K562 (cell line): Measurements from ENCODE around the gene B4GALT5. TPM values are rescaled to one million over a fixed set of nuclear protein-coding genes. Genes with fewer than 3 reads are reported as not detected.
"Not testable (repeated sequence)": the region's sequence is repeated elsewhere in the genome, so short reads cannot be mapped to it uniquely, and the experiment has no call there.

Experiments used
- ATAC-seq: fragments of 200-7000 bp; cut with Tn5 transposase; 3 replicates; pipeline ENCODE4 v1.9.1; 2020; ENCODE audit warnings: moderate library complexity
- BruUV-seq: library from RNA; stranded (reverse); fragments of 400-500 nt; replicated peaks from 2 replicates; lab custom pipeline; 2021; lab: Mats Ljungman, UMichigan
- CTCF ChIA-PET: fragments of 300-600 bp; formaldehyde crosslinking; extraction: SDS; loops from one replicate; lab custom pipeline; 2021; ENCODE audit warnings: low intra/inter-chr PET ratio; lab: Yijun Ruan, JAX
- POLR2A ChIA-PET: fragments of 300-600, 350-650 bp; sonication (Branson Sonifier 250); formaldehyde crosslinking; extraction: SDS; loops from one replicate; lab custom pipeline; 2021; ENCODE audit warnings: antibody characterized with exemption, inconsistent platforms; lab: Yijun Ruan, JAX
- DNase-seq, 4 experiments: peaks; one replicate each; pipeline versions ENCODE4 v3.0.0 to v3.0.0-alpha.2; 2011 to 2018; ENCODE audit warnings: low spot score in 3 of 4, mixed read lengths in 3 of 4; ENCODE audit errors: extremely low read depth in 1 of 4
- FAIRE-seq: peaks from 2 replicates; lab custom pipeline; 2011; peaks lifted over from hg19 to GRCh38; lab: Jason Lieb, UNC
- H2AFZ ChIP-seq: 2 replicates; pipeline ENCODE4 v1.6.0; 2011; ENCODE audit warnings: low read depth, low read length, control low read depth, inconsistent platforms
- H3K27ac ChIP-seq: fragments of 200-600 bp; 3 replicates; pipeline ENCODE4 v1.8.0; 2011; ENCODE audit warnings: low read depth, mild to moderate bottlenecking, control low read depth, inconsistent platforms, low read length, moderate library complexity, mixed read lengths; ENCODE audit errors: extremely low read depth
- H3K27me3 ChIP-seq, 2 experiments: fragments of 300-600 bp in 1 of 2; 2 replicates in 1 of 2; 3 replicates in 1 of 2; pipeline versions ENCODE4 v1.6.0 to v1.8.0; 2011; ENCODE audit warnings: inconsistent platforms in 2 of 2, low read length in 2 of 2, mild to moderate bottlenecking in 1 of 2, mixed read lengths in 1 of 2, moderate library complexity in 1 of 2; ENCODE audit not compliant: control insufficient read depth in 2 of 2, insufficient read depth in 2 of 2
- H3K36me3 ChIP-seq: fragments of 300-600 bp; 3 replicates; pipeline ENCODE4 v1.8.0; 2011; ENCODE audit warnings: mild to moderate bottlenecking, low read length, inconsistent platforms; ENCODE audit not compliant: control insufficient read depth, insufficient read depth
- H3K4me1 ChIP-seq, 2 experiments: fragments of 200-600 bp in 1 of 2; replicated peaks in 1 of 2; 2 replicates in 1 of 2; 3 replicates in 1 of 2; pipeline versions ENCODE4 v1.5.1 to v1.8.0; 2011; ENCODE audit warnings: inconsistent platforms in 2 of 2, low read length in 2 of 2, mild to moderate bottlenecking in 1 of 2, mixed read lengths in 1 of 2, moderate library complexity in 1 of 2; ENCODE audit not compliant: control insufficient read depth in 2 of 2, insufficient read depth in 2 of 2
- H3K4me2 ChIP-seq: 2 replicates; pipeline ENCODE4 v1.6.1; 2011; ENCODE audit warnings: low read length, control low read depth, inconsistent platforms, mixed read lengths; ENCODE audit not compliant: insufficient read depth
- H3K4me3 ChIP-seq: fragments of 200-600 bp; sonication (generic), shearing (Covaris generic); 2 replicates; pipeline ENCODE4 v1.5.1; 2016; ENCODE audit warnings: control low read depth, inconsistent platforms
- H3K79me2 ChIP-seq: fragments of 200-600 bp; 3 replicates; pipeline ENCODE4 v1.8.0; 2011; ENCODE audit warnings: low read length, inconsistent platforms; ENCODE audit not compliant: control insufficient read depth, insufficient read depth
- H3K9ac ChIP-seq, 2 experiments: 2 replicates each; pipeline versions ENCODE4 v1.6.0 to v1.6.1; 2011; ENCODE audit warnings: low read depth in 2 of 2, low read length in 2 of 2, control low read depth in 1 of 2, inconsistent platforms in 1 of 2, mild to moderate bottlenecking in 1 of 2, mixed read lengths in 1 of 2; ENCODE audit not compliant: insufficient read depth in 1 of 2
- H3K9me1 ChIP-seq: one replicate; pipeline ENCODE4 v1.6.0; 2011; ENCODE audit warnings: inconsistent platforms, mild to moderate bottlenecking, low read length, moderate library complexity; ENCODE audit not compliant: control insufficient read depth, insufficient read depth
- H3K9me3 ChIP-seq: replicated peaks from 2 replicates; pipeline ENCODE4 v1.5.1; 2011; ENCODE audit warnings: low read depth, low read length, inconsistent platforms; ENCODE audit not compliant: control insufficient read depth, insufficient read depth
- H4K20me1 ChIP-seq: replicated peaks from 2 replicates; pipeline ENCODE4 v1.6.1; 2011; ENCODE audit warnings: low read length, inconsistent platforms, mixed read lengths; ENCODE audit not compliant: control insufficient read depth, insufficient read depth
- FUS ChIP-seq: fragments of 200-400 bp; formaldehyde crosslinking; optimal IDR thresholded peaks from 2 replicates; pipeline ENCODE3; 2017; ENCODE audit warnings: low read depth, low read length
- MEIS2 ChIP-seq: fragments of 450-650 bp; IDR thresholded peaks from 2 replicates; pipeline ENCODE4 v1.6.1; 2014; ENCODE audit warnings: mild to moderate bottlenecking; ENCODE audit not compliant: partially characterized antibody
- PBX2 ChIP-seq, 2 experiments: IDR thresholded peaks in 1 of 2; conservative IDR thresholded peaks in 1 of 2; 2 replicates each; pipeline ENCODE4 v1.6.1; 2016; ENCODE audit warnings: low read depth in 2 of 2, mild to moderate bottlenecking in 1 of 2, missing compliant biosample characterization in 1 of 2, missing genetic modification characterization in 1 of 2, moderate library complexity in 1 of 2
- WGBS: fragments of 100-300 bp; shearing (Covaris generic); methylation state at CpG from one replicate; pipeline ENCODE4 v1.1.6; 2016; ENCODE audit warnings: low coverage, mixed read lengths; ENCODE audit not compliant: insufficient coverage; ENCODE audit errors: missing lambda C conversion rate; 5-methylcytosine and 5-hydroxymethylcytosine counted together
- in situ Hi-C: fragments of 300-500 bp; cut with MboI; formaldehyde crosslinking; loops from 4 replicates; pipeline ENCODE4 v1.15.0; 2018; ENCODE audit warnings: inconsistent platforms, mixed read lengths
- intact Hi-C: fragments of 100-400 bp; cut with micrococcal nuclease; formaldehyde crosslinking; loops from 2 replicates; pipeline ENCODE4 v1.14.2; 2022
- polyA plus RNA-seq, 8 experiments: library from polyadenylated mRNA; depleted of rRNA in 4 of 8; stranded (reverse) in 5 of 8; unstranded in 3 of 8; fragments of >200 nt; fragmentation: Nextera tagmentation in 2 of 8; fragmentation: Illumina TruSeq in 1 of 8; extraction: Ambion mirVana in 2 of 8; extraction: Trizol in 1 of 8; gene quantifications; 2 replicates each; pipeline versions ENCODE4 v1.2.1 to v1.2.3, GENCODE V29; 2011 to 2014; ENCODE audit warnings: inconsistent platforms in 1 of 8, missing spikeins in 1 of 8
- total RNA-seq, 7 experiments: library from RNA; depleted of rRNA in 6 of 7; stranded (reverse); fragments of >200 nt in 6 of 7; fragmentation: Illumina TruSeq in 2 of 7; extraction: Trizol in 2 of 7; gene quantifications; 2 replicates each; pipeline versions ENCODE4 v1.2.1 to v1.2.3, GENCODE V29; 2011 to 2021; ENCODE audit warnings: low replicate concordance in 1 of 7
- TF ChIP-seq, protein P1 (sequence below): fragments of 450-650 bp; IDR thresholded peaks from 2 replicates; pipeline ENCODE4 v1.6.1; 2016

The B4GALT5 gene
- total and polyA plus RNA-seq, 9 of the 15 experiments (the other 6 are each of a cell fraction or from before 2014, with no cell fraction given) = 8.5 to 32.6 (median 23.4) TPM

GRCh38 chr20:49618289-49618688 lies 95.4 kb downstream of the B4GALT5 start:
- no peak overlapping the region for H2AFZ ChIP-seq
- H3K27me3 ChIP-seq = peaks cover 3 to 7% of the 10 kb centered on the region in 2 experiments; a peak in 2 of 5 replicates
- WGBS = 0% methylated on average over 2 of the region's 2 CpGs
- ATAC-seq (no peak), DNase-seq (no peak), FAIRE-seq (no peak)
- POLR2A ChIA-PET = no interaction called here
- in situ Hi-C loops = no loop called here
- intact Hi-C loops = no loop called here
- BruUV-seq = no TSS peak
- no peaks in the 10 kb centered on the region for H3K9me1 ChIP-seq
- no peak for TF ChIP-seq FUS
- peak; percentile 63 for TF ChIP-seq MEIS2
- no peak for TF ChIP-seq PBX2 (CRISPR knock-in tag; IDR thresholded peaks at IDR 0.05; ENCODE audit: low read depth)
- peak; percentile 77 for TF ChIP-seq PBX2 (tag; conservative IDR thresholded peaks at IDR 0.05; ENCODE audit: low read depth)
- TF ChIP-seq, protein P1, sequence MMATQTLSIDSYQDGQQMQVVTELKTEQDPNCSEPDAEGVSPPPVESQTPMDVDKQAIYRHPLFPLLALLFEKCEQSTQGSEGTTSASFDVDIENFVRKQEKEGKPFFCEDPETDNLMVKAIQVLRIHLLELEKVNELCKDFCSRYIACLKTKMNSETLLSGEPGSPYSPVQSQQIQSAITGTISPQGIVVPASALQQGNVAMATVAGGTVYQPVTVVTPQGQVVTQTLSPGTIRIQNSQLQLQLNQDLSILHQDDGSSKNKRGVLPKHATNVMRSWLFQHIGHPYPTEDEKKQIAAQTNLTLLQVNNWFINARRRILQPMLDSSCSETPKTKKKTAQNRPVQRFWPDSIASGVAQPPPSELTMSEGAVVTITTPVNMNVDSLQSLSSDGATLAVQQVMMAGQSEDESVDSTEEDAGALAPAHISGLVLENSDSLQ = peak; percentile 76
- H3K36me3 ChIP-seq = no peaks in the 10 kb centered on the region
- H3K4me2 ChIP-seq = no peak overlapping the region
- no peak overlapping the region for H3K27ac ChIP-seq
- no peaks in the 10 kb centered on the region for H3K9me3 ChIP-seq
- no peak overlapping the region for H3K9ac ChIP-seq
- no peak overlapping the region for H3K4me3 ChIP-seq
- CTCF ChIA-PET = interaction anchor here (0.6 kb wide), 1 partner anchor 229 kb away, joined by 3 read pairs; no protein-coding TSS in a partner anchor
- H4K20me1 ChIP-seq = no peaks in the 10 kb centered on the region
- H3K4me1 ChIP-seq = peaks cover 0 to 8% of the 10 kb centered on the region in 2 experiments; a peak in 3 of 5 replicates
- H3K79me2 ChIP-seq = no peaks in the 10 kb centered on the region

- not testable (repeated sequence) for H3K4me1 ChIP-seq
- WGBS = 22% methylated on average over 1 of the region's 3 CpGs
Observed at GRCh38 chr20:49617394-49617793, 96.3 kb downstream of the B4GALT5 start.

More at GRCh38 chr20:49617394-49617793, 96.3 kb downstream of the B4GALT5 start:
- FAIRE-seq, DNase-seq, H2AFZ ChIP-seq, H3K27ac ChIP-seq, H3K9me1 ChIP-seq, H3K4me2 ChIP-seq, intact Hi-C loops, BruUV-seq, H3K36me3 ChIP-seq, CTCF ChIA-PET, POLR2A ChIA-PET, H4K20me1 ChIP-seq, in situ Hi-C loops, H3K79me2 ChIP-seq, H3K4me3 ChIP-seq, H3K9me3 ChIP-seq, ATAC-seq, H3K27me3 ChIP-seq: not testable (repeated sequence)
- 0 out of 4 replicates have a peak overlapping the region, but pooled peaks of 1 of the 2 experiments have one; percentile 27 for H3K9ac ChIP-seq
